Measurements from ENCODE around the gene EXOC2.

The EXOC2 gene

GRCh38 chr6:435441-436307 is 257.3 kb downstream of the EXOC2 start:
- Histone ChIP-seq H3K27me3 (ENCODE audit: control insufficient read depth in 2 of 2, insufficient read depth in 2 of 2, low read length in 2 of 2) (peaks cover 0 to 2% of the 10 kb centered on the region in 2 donors), H3K4me1 (ENCODE audit: control insufficient read depth in 2 of 2, insufficient read depth in 2 of 2, low read length in 2 of 2) (no peaks in the 10 kb centered on the region), H3K36me3 (ENCODE audit: control insufficient read depth in 2 of 2, insufficient read depth in 2 of 2, low read length in 2 of 2) (no peaks in the 10 kb centered on the region), H3K9ac (ENCODE audit: low read depth in 1 of 2, low read length in 2 of 2) (no peak overlapping the region), H3K4me3 (ENCODE audit: low read length in 2 of 2) (no peak overlapping the region), H3K9me3 (ENCODE audit: control insufficient read depth in 2 of 2, low read length in 2 of 2) (no peaks in the 10 kb centered on the region), H3K27ac (ENCODE audit: low read depth in 2 of 2, low read length in 2 of 2) (no peak overlapping the region)
